Right atrium auricular region (tissue), 2 donors: ENCODE measurements around the gene UVSSA. TPM values are rescaled to one million over a fixed set of nuclear protein-coding genes. Genes with fewer than 3 reads are reported as not detected.

Source experiments
- DNase-seq: peaks from one replicate; pipeline ENCODE4 v3.0.0-alpha.2; 2019; ENCODE audit warnings: low spot score
- H3K27ac ChIP-seq, 2 donors: fragments of 200-600 bp; sonication (generic); 1 replicate in 1 of 2; 2 replicates in 1 of 2; pipeline ENCODE4 v1.5.1; 2016 to 2019
- H3K27me3 ChIP-seq, 2 donors: fragments of 200-600 bp; sonication (generic); one replicate each; pipeline versions ENCODE4 v1.5.1 to v1.6.0; 2017 to 2019
- H3K36me3 ChIP-seq: fragments of 200-600 bp; sonication (generic); one replicate; pipeline ENCODE4 v1.5.1; 2016
- H3K4me1 ChIP-seq, 2 donors: fragments of 200-600 bp; sonication (generic); one replicate each; pipeline versions ENCODE4 v1.5.1 to v1.6.0; 2017 to 2019
- H3K4me3 ChIP-seq, 2 donors: fragments of 200-600 bp; sonication (generic); 1 replicate in 1 of 2; 2 replicates in 1 of 2; pipeline ENCODE4 v1.5.1; 2017 to 2019; ENCODE audit warnings: mild to moderate bottlenecking in 1 of 2, moderate library complexity in 1 of 2
- H3K9me3 ChIP-seq, 2 donors: fragments of 200-600 bp; sonication (generic); one replicate each; pipeline ENCODE4 v1.5.1; 2019
- total RNA-seq, 2 donors: library from RNA; depleted of rRNA; stranded (reverse); fragments of >200 nt; gene quantifications; one replicate each; pipeline ENCODE4 v1.1.0, GENCODE V29; 2016
- TF ChIP-seq, protein P1 (sequence below), 2 donors: fragments of 200-600 bp; sonication (generic); IDR thresholded peaks; one replicate each; pipeline ENCODE4 v1.5.1; 2019; ENCODE audit warnings: antibody characterized with exemption in 2 of 2

Gene UVSSA
- total RNA-seq, 2 donors from 2014 or later, result 4.4 to 7.5 TPM

- Histone ChIP-seq H3K9me3 (no peaks in the 10 kb centered on the region), H3K36me3 (peaks cover 5% of the 10 kb centered on the region), H3K4me3 (no peak overlapping the region), H3K4me1 (no peaks in the 10 kb centered on the region), H3K27me3 (no peaks in the 10 kb centered on the region), H3K27ac (no peak overlapping the region)
- DNase-seq, result no peak
- TF ChIP-seq, protein P1, sequence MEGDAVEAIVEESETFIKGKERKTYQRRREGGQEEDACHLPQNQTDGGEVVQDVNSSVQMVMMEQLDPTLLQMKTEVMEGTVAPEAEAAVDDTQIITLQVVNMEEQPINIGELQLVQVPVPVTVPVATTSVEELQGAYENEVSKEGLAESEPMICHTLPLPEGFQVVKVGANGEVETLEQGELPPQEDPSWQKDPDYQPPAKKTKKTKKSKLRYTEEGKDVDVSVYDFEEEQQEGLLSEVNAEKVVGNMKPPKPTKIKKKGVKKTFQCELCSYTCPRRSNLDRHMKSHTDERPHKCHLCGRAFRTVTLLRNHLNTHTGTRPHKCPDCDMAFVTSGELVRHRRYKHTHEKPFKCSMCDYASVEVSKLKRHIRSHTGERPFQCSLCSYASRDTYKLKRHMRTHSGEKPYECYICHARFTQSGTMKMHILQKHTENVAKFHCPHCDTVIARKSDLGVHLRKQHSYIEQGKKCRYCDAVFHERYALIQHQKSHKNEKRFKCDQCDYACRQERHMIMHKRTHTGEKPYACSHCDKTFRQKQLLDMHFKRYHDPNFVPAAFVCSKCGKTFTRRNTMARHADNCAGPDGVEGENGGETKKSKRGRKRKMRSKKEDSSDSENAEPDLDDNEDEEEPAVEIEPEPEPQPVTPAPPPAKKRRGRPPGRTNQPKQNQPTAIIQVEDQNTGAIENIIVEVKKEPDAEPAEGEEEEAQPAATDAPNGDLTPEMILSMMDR (IDR thresholded peaks at IDR 0.05), result no peak
Observed at GRCh38 chr4:1363513-1363912, 16.5 kb downstream of the UVSSA start.

- Histone ChIP-seq H3K4me3 (no peak overlapping the region), H3K9me3 (no peaks in the 10 kb centered on the region), H3K36me3 (peaks cover 5% of the 10 kb centered on the region), H3K27me3 (no peaks in the 10 kb centered on the region), H3K27ac (no peak overlapping the region), H3K4me1 (no peaks in the 10 kb centered on the region)
- TF ChIP-seq, protein P1 (IDR thresholded peaks at IDR 0.05), result no peak
- no peak for DNase-seq
Observed at GRCh38 chr4:1364217-1364616, 17.2 kb downstream of the UVSSA start.

- Histone ChIP-seq H3K4me1 (no peaks in the 10 kb centered on the region), H3K27ac (no peak overlapping the region), H3K9me3 (no peaks in the 10 kb centered on the region), H3K4me3 (no peak overlapping the region), H3K36me3 (peaks cover 5% of the 10 kb centered on the region), H3K27me3 (no peaks in the 10 kb centered on the region)
- DNase-seq, result no peak
- TF ChIP-seq, protein P1 (IDR thresholded peaks at IDR 0.05), result no peak
Observed at GRCh38 chr4:1364748-1365147, 17.7 kb downstream of the UVSSA start.

DNA sequence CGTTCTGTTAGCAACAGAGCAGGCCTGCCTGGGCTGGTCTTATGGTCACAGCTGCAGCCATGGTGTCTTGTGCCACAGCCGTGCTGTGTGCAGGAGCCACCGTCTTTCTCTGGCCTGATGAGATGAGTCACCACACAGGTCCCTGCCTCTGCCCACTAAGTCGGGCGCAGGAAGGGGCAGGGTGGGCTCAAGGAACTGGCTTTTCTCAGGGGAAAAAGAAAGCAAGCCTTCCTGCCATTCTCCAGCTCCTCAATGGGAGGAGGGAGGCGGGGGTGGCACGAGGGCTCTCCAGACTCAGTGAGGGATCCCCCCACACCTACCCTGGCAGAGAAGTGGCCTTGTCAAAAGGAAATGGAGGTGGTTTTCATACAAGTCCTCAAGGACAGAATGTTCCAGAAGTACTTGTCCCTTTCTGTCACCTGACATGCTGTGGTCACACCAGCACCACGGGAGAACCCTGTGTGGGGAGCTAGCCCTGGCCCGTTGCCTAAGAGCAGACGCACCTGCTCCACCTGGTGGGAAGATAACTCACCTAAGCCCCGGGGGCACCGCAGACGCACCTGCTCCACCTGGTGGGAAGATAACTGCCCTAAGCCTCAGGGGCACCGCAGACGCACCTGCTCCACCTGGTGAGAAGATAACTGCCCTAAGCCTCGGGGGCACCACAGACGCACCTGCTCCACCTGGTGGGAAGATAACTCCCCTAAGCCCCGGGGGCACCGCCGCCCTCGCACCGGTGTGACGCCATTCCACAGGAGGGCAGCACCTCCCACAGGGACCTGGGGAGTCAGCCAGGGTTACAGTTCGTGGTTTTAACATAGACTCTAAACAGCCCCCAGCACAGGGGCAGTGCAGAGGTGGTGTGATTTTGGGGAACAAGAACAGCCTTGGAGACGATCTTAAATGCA is 18.5 kb downstream of the UVSSA start:
- Histone ChIP-seq H3K4me3 (no peak overlapping the region), H3K4me1 (no peaks in the 10 kb centered on the region), H3K9me3 (no peaks in the 10 kb centered on the region), H3K36me3 (peaks cover 5% of the 10 kb centered on the region), H3K27ac (no peak overlapping the region), H3K27me3 (no peaks in the 10 kb centered on the region)
- TF ChIP-seq, protein P1 (IDR thresholded peaks at IDR 0.05), result no peak
- DNase-seq, result no peak

GRCh38 chr4:1366371-1367229 is 19.6 kb downstream of the UVSSA start:
- Histone ChIP-seq H3K9me3 (no peaks in the 10 kb centered on the region), H3K4me3 (no peak overlapping the region), H3K27me3 (no peaks in the 10 kb centered on the region), H3K4me1 (no peaks in the 10 kb centered on the region), H3K36me3 (peaks cover 5% of the 10 kb centered on the region), H3K27ac (no peak overlapping the region)
- no peak for DNase-seq
- TF ChIP-seq, protein P1 (IDR thresholded peaks at IDR 0.05), result no peak
